C4-2B (cell line): Measurements from ENCODE around the gene CHN2.

Experiments used
- ZFX ChIP-seq: fragments of 450-650 bp; IDR thresholded peaks from 2 replicates; pipeline ENCODE4 v1.6.1; 2017
- TF ChIP-seq, protein P1 (sequence below): fragments of 450-650 bp; conservative IDR thresholded peaks from 2 replicates; pipeline ENCODE4 v1.5.1; 2017; ENCODE audit warnings: mild to moderate bottlenecking

DNA sequence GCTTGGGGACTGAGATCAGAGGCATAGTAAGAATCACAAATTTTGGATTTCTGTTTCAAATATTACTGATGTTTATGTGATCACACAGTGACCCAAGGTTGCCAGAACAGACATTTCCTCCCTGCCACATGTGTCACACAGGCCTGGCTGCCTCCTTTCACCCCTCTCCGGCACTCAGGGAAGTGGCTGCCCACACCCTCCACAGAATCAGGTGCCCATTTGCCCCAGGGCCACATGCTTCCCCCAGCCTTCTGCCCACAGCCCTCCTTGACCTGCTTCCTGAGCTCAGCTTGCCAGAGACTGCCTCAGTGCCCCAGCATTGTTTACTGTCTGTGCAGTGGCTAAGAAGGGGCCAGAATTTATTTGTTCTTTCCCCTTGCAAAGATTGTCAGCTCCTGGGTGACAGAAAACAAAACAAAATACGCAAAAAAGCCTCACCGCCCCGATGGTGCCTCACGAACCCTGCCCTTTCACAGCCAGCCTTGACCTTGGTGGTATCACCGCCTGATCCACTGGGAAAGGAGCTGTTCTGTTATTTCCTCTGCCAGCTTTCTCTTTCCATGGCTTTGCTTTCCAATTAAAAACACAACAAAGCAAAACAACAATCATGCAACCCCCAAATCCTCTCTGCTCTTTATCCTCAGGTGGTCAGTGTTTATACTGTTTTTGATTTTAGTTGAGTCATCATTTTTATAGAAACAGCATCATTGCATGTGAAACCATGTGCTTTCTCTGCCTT lies 52.8 kb downstream of the CHN2 start:
- TF ChIP-seq, protein P1, sequence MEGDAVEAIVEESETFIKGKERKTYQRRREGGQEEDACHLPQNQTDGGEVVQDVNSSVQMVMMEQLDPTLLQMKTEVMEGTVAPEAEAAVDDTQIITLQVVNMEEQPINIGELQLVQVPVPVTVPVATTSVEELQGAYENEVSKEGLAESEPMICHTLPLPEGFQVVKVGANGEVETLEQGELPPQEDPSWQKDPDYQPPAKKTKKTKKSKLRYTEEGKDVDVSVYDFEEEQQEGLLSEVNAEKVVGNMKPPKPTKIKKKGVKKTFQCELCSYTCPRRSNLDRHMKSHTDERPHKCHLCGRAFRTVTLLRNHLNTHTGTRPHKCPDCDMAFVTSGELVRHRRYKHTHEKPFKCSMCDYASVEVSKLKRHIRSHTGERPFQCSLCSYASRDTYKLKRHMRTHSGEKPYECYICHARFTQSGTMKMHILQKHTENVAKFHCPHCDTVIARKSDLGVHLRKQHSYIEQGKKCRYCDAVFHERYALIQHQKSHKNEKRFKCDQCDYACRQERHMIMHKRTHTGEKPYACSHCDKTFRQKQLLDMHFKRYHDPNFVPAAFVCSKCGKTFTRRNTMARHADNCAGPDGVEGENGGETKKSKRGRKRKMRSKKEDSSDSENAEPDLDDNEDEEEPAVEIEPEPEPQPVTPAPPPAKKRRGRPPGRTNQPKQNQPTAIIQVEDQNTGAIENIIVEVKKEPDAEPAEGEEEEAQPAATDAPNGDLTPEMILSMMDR: no peak
- TF ChIP-seq ZFX: no peak
